GDM1 (cell line): ENCODE results near the gene JAK2.
"Not testable (repeated sequence)": the region's sequence is repeated elsewhere in the genome, so short reads cannot be mapped to it uniquely, and the experiment has no call there.

Experiments
- DNase-seq: peaks from one replicate; lab custom pipeline; 2025; lab: John Stamatoyannopoulos, UW

Gene JAK2

DNA sequence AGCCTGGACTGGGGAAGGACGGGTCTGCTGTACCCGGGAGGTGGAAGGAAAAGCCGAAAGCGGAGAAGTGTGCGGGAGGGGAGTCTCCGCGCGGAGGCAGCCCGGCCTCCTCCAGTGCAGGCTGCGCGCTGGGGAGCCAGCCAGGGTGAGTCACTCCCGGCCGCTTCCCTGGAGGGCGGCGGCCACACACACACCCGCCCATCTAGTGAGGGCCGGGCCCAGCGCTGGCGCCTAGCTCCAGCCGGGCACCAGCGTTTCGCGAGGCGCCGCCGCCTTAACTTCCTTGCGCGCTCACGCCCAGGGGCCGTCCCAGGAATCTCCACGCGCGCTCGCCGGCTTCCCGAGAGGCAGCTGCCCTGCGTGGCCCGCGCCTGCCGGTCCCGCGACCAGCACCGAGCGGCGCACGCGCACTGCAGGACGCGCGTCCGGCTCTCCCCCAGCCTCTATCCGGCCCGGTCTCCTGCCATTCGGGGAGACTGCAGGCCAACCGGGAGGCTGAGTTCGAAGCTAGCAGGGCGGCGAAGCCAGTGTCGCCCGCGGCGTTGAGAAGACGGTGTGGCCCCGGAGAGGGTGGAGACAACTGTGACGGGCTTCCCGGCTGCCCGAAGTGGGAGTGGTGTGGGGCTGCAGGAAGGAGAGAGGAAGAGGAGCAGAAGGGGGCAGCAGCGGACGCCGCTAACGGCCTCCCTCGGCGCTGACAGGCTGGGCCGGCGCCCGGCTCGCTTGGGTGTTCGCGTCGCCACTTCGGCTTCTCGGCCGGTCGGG is at the start of gene JAK2:
Gene JAK2 (plus strand): TSS at position 652 of the 765 bp plus-strand sequence. CDS start 36,716 bp downstream, outside the sequence.
- DNase-seq: peak; percentile 91

DNA sequence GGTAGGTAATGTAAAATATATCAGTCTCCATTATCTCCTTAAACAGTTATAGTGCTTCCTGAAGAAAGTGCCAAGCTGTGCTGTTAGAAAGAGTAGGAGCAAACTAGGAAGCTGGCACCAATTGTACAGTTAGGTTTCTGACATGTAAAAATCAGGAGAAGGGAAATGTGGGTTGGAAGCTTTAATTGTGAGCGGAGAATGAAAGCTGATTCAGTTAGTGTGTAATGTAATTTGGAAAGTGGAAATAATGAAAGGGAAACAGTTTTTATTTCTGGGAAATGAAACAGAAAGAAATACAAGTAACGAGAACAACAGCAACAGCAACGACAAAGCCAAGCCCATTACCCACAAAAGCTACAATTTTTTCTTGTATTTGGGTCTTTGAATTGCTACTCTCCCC is 48.8 kb upstream of the JAK2 start:
- no peak for DNase-seq

- no peak for DNase-seq
Observed at GRCh38 chr9:4936823-4937222, 48.2 kb upstream of the JAK2 start.

DNA sequence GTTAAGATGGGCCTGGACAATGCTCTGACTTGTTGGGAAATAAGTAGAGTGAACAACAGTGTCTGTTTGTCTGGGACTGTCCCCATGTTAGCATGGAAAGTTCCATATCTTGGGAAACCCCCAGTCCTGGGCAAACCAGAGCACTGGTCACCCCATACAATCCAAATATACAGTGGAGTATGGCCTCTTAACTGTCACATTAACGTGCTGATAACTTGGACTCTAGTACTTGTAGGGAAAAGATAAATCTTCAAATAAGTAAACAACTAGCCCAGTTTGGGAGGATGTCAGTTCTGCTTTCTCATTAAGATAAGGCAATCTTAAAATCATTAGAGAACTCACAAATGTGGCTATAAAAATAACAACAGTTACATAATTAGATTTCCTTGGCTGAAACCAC is 47.6 kb upstream of the JAK2 start:
- no peak for DNase-seq

- no peak for DNase-seq
Observed at GRCh38 chr9:4938496-4938895, 46.6 kb upstream of the JAK2 start.

GRCh38 chr9:4939118-4939561 is 45.9 kb upstream of the JAK2 start:
- no peak for DNase-seq

GRCh38 chr9:4942042-4942691 is 42.9 kb upstream of the JAK2 start:
- not testable (repeated sequence) for DNase-seq

GRCh38 chr9:4943346-4943745 is 41.7 kb upstream of the JAK2 start:
- DNase-seq: no peak

- DNase-seq: not testable (repeated sequence)
Observed at GRCh38 chr9:4944431-4945211, 40.5 kb upstream of the JAK2 start.

DNA sequence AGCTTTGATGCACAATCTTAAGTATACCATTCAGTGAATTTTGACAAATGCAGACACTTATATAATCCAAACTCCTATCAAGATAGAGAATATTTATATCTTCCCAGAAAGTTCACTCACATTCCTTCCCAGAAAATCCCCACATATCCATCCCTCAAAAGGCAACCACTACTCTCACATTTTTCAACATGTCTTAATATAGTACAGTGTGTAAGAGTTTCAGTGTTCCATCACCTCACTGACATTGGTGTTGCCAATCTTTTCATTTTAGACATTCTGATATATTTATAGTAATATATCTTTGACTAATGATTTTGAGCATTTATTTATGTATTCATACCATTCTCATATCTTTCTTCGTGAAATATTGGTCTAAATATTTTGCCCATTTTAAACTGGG is 38.1 kb upstream of the JAK2 start:
- no peak for DNase-seq

DNA sequence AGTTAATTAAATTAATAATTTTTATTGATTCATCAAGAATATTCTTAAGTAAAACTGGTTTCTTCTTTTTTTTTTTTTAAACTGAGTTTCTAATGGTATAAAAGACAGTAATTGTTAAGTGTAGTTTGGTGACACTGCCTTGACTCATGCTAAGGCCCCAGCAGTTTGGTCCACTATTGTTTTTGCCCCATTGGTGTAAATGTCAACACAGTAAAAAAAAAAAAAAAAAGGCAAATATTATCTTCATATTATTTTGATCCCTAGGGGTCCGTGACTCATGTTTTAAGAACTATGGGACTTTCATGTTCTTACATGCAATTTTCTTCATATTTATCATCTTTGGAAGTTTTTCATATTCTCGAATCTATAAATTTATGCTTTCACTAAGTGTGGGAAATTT is 29.2 kb upstream of the JAK2 start:
- DNase-seq: no peak

- DNase-seq: no peak
Observed at GRCh38 chr9:4959031-4959430, 26.0 kb upstream of the JAK2 start.

- no peak for DNase-seq
Observed at GRCh38 chr9:4962085-4962484, 23.0 kb upstream of the JAK2 start.

GRCh38 chr9:4964540-4964939 is 20.5 kb upstream of the JAK2 start:
- no peak for DNase-seq

GRCh38 chr9:4965174-4965821 is 19.8 kb upstream of the JAK2 start:
- DNase-seq: no peak

DNA sequence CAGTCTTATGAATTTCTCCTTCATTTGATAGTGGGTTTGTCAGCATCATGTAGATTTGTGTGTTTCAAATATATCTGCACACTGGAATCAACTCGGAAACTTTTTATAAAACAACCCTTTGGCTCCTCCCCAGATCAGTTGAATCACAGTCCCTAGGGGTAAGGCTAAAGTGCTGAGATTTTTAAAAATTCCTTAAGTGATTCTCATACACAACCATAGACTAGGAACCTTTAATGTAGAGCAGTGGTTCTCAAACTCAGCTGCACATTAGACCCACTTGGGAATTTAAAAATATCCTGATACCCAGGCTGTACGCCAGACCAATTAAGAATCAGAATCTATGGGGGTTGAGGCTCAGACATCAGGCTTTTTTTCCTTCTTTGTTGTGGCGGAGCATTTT is 17.5 kb upstream of the JAK2 start:
- DNase-seq: no peak

DNA sequence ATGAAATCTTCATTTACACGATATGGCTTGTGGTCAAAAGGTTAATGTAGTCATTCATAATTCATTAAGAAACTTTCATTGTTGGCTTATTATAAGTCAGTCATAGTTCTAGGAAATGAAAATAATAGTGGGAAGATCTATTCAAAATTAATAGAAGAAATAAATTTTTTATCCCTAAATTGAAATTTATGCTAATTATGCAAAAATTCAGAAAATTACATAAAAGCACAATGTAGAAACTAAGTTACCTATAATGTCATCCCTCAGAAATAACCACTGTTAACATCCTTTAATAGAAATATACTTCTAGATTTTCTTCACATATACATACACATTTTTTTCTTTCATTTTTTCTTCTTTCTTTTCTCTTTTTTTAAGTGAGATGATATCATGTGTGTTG is 15.9 kb upstream of the JAK2 start:
- no peak for DNase-seq

DNA sequence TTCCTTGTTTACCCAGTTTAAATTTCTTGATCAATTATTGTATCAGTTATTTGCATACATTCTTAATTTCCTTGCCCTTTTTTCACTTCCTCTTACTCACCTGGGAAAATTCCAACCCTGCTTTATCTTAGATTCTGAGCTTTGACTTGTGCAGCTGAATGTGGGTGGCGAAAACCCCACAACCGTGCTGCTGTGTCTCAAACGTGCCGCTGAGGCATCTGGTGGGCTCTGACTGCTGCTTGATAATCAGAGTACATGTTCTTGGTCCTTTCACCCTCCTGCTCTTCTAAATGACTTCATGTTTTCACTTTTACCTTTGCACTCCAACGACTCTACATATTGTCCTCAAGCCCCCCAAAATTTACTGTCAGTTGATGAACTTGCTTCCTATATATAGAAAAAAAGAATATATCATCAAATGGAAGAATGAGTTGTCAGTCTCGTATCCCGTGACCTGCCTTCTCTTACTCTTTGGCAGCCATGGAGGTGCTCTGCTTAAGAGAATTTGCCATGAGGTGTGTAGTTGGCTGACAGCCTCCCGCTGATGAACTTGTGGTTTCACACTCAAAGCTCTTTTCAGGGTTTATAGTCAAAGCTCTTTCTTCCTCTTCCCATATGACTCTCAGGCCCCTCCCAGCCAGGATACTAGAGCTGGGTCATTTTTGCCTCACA is 14.0 kb upstream of the JAK2 start:
- no peak for DNase-seq

- no peak for DNase-seq
Observed at GRCh38 chr9:4973246-4973645, 11.8 kb upstream of the JAK2 start.

DNA sequence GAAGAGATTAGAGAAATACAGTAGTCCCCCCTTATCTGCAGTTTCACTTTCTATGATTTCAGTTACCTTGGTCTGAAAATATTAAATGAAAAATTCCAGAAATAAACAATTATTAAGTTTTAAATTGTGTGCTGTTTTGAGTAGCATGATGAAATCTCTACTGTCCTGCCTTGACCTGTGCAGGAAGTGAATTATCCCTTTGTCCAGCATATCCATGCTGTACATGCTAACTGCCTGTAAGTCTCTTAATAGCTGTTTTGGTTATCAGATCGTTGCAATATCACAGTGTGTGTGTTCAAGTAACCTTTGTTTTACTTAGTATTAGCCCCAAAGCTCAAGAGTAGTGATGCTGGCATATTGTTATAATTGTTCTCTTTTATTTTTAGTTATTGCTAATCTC is 11.2 kb upstream of the JAK2 start:
- DNase-seq: no peak

DNA sequence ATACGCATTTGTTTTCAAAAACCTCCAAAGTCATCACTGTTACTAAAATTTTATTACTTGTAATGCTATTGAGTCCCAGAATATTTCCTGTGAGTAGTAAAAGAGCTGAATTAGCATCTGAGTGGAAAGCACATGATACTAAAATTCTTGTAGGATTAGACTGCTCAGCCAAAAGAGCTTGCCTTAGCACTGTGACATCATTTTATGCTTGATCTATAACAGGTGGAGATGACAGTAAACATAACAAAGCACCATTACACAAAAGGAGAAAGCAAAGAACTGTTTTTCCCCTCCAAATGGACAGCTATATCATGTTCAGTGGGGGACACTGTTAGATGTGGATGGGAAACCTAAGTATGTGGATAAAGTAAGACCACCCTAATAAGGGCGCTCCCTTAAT is 5.8 kb upstream of the JAK2 start:
- DNase-seq: no peak
